PFSK-1 (cell line): ENCODE results near the gene CD80.

ENCODE experiments used
- FOXP2 ChIP-seq: optimal IDR thresholded peaks from 2 replicates; pipeline ENCODE3; 2011; ENCODE audit warnings: borderline replicate concordance, control low read depth, inconsistent platforms; ENCODE audit not compliant: insufficient read depth; ENCODE audit errors: extremely low read length, extremely low read depth
- POLR2AphosphoS5 ChIP-seq: IDR thresholded peaks from 2 replicates; pipeline ENCODE4 v1.6.1; 2012; ENCODE audit warnings: low read depth, mild to moderate bottlenecking, control low read depth, low read length, moderate library complexity
- SIN3A ChIP-seq: IDR thresholded peaks from 2 replicates; pipeline ENCODE4 v1.6.1; 2012; ENCODE audit warnings: mild to moderate bottlenecking, low read length, moderate library complexity, borderline replicate concordance; ENCODE audit not compliant: insufficient read depth
- TAF1 ChIP-seq: IDR thresholded peaks from 2 replicates; pipeline ENCODE4 v1.6.1; 2012; ENCODE audit warnings: low read length, control low read depth, borderline replicate concordance; ENCODE audit not compliant: insufficient read depth
- TF ChIP-seq, protein P1 (sequence below), 2 experiments: IDR thresholded peaks; 2 replicates each; pipeline versions ENCODE4 v1.6.1 to v1.8.0; 2011 to 2012; ENCODE audit warnings: low read depth in 2 of 2, low read length in 2 of 2, control low read depth in 1 of 2, inconsistent platforms in 1 of 2, mild to moderate bottlenecking in 1 of 2, moderate library complexity in 1 of 2; ENCODE audit not compliant: insufficient read depth in 1 of 2

The CD80 gene

GRCh38 chr3:119555929-119556328 is 3.5 kb downstream of the CD80 start:
- TF ChIP-seq POLR2AphosphoS5: no peak
- no peak for TF ChIP-seq FOXP2
- no peak for TF ChIP-seq TAF1
- TF ChIP-seq SIN3A: no peak
- TF ChIP-seq, protein P1, sequence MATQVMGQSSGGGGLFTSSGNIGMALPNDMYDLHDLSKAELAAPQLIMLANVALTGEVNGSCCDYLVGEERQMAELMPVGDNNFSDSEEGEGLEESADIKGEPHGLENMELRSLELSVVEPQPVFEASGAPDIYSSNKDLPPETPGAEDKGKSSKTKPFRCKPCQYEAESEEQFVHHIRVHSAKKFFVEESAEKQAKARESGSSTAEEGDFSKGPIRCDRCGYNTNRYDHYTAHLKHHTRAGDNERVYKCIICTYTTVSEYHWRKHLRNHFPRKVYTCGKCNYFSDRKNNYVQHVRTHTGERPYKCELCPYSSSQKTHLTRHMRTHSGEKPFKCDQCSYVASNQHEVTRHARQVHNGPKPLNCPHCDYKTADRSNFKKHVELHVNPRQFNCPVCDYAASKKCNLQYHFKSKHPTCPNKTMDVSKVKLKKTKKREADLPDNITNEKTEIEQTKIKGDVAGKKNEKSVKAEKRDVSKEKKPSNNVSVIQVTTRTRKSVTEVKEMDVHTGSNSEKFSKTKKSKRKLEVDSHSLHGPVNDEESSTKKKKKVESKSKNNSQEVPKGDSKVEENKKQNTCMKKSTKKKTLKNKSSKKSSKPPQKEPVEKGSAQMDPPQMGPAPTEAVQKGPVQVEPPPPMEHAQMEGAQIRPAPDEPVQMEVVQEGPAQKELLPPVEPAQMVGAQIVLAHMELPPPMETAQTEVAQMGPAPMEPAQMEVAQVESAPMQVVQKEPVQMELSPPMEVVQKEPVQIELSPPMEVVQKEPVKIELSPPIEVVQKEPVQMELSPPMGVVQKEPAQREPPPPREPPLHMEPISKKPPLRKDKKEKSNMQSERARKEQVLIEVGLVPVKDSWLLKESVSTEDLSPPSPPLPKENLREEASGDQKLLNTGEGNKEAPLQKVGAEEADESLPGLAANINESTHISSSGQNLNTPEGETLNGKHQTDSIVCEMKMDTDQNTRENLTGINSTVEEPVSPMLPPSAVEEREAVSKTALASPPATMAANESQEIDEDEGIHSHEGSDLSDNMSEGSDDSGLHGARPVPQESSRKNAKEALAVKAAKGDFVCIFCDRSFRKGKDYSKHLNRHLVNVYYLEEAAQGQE (IDR thresholded peaks at IDR 0.05; ENCODE audit: insufficient read depth in 1 of 2, low read depth in 2 of 2, low read length in 2 of 2): no peak

GRCh38 chr3:119555309-119555735 is 4.1 kb downstream of the CD80 start:
- TF ChIP-seq, protein P1 (IDR thresholded peaks at IDR 0.05; ENCODE audit: insufficient read depth in 1 of 2, low read depth in 2 of 2, low read length in 2 of 2): no peak
- TF ChIP-seq SIN3A: no peak
- TF ChIP-seq FOXP2: no peak
- no peak for TF ChIP-seq POLR2AphosphoS5
- no peak for TF ChIP-seq TAF1

- TF ChIP-seq SIN3A (no peak), FOXP2 (no peak), TAF1 (no peak), POLR2AphosphoS5 (no peak)
- TF ChIP-seq, protein P1 (IDR thresholded peaks at IDR 0.05; ENCODE audit: insufficient read depth in 1 of 2, low read depth in 2 of 2, low read length in 2 of 2): no peak
These were observed 5.5 kb downstream of the CD80 start for GRCh38 chr3:119553823-119554415.

- TF ChIP-seq POLR2AphosphoS5: no peak
These were observed 7.8 kb downstream of the CD80 start for GRCh38 chr3:119551598-119551997.

GRCh38 chr3:119550192-119550910 is 9.1 kb downstream of the CD80 start:
- TF ChIP-seq SIN3A: no peak
- TF ChIP-seq TAF1: no peak
- no peak for TF ChIP-seq FOXP2
- no peak for TF ChIP-seq POLR2AphosphoS5
- TF ChIP-seq, protein P1 (IDR thresholded peaks at IDR 0.05; ENCODE audit: insufficient read depth in 1 of 2, low read depth in 2 of 2, low read length in 2 of 2): no peak
